ENCODE measurements around the gene FCER1G.

- no peak for TF ChIP-seq MYC (IDR thresholded peaks at IDR 0.05; ENCODE audit: low read depth, low read length)
- peak; percentile 81 for TF ChIP-seq CTCF (IDR thresholded peaks at IDR 0.05; ENCODE audit: low read depth, low read length)
- no peak for TF ChIP-seq POLR2A (IDR thresholded peaks at IDR 0.05; ENCODE audit: extremely low read depth, insufficient read length)
- no peak for TF ChIP-seq MAX (IDR thresholded peaks at IDR 0.05; ENCODE audit: low read depth, low read length)
These were observed 5.2 kb upstream of the FCER1G start for GRCh38 chr1:161209790-161210409.
